Liver (tissue), 9 donors: ENCODE data around the gene PYDC2. TPM values are rescaled to one million over a fixed set of nuclear protein-coding genes. Genes with fewer than 3 reads are reported as not detected.

Source experiments
- DNase-seq: peaks from one replicate; pipeline ENCODE4 v3.0.0-alpha.2; 2017; ENCODE audit warnings: low spot score
- H3K27ac ChIP-seq, 2 donors: one replicate each; pipeline ENCODE4 v1.7.0; 2013; ENCODE audit warnings: inconsistent platforms in 2 of 2, low read length in 2 of 2, control low read depth in 1 of 2, low read depth in 1 of 2, mild to moderate bottlenecking in 1 of 2
- H3K27me3 ChIP-seq, 4 donors: one replicate each; pipeline versions ENCODE4 v1.6.1 to v1.7.0; 2013; ENCODE audit warnings: low read length in 3 of 4, inconsistent platforms in 1 of 4, mild to moderate bottlenecking in 1 of 4, moderate library complexity in 1 of 4; ENCODE audit not compliant: control insufficient read depth in 4 of 4, insufficient read depth in 4 of 4
- H3K36me3 ChIP-seq, 4 donors: one replicate each; pipeline versions ENCODE4 v1.6.1 to v1.7.0; 2013; ENCODE audit warnings: low read length in 3 of 4, mild to moderate bottlenecking in 3 of 4, low read depth in 1 of 4, moderate library complexity in 1 of 4; ENCODE audit not compliant: control insufficient read depth in 4 of 4, insufficient read depth in 3 of 4
- H3K4me1 ChIP-seq, 4 donors: one replicate each; pipeline versions ENCODE4 v1.6.1 to v1.7.0; 2013; ENCODE audit warnings: low read length in 3 of 4, mild to moderate bottlenecking in 3 of 4, moderate library complexity in 1 of 4; ENCODE audit not compliant: control insufficient read depth in 4 of 4, insufficient read depth in 4 of 4
- H3K4me3 ChIP-seq, 3 donors: one replicate each; pipeline versions ENCODE4 v1.6.1 to v1.7.0; 2013; ENCODE audit warnings: low read length in 3 of 3, control low read depth in 1 of 3, low read depth in 1 of 3, mild to moderate bottlenecking in 1 of 3
- H3K9ac ChIP-seq, 2 donors: one replicate each; pipeline ENCODE4 v1.7.0; 2013; ENCODE audit warnings: low read length in 2 of 2, mild to moderate bottlenecking in 2 of 2, moderate library complexity in 2 of 2, control low read depth in 1 of 2, low read depth in 1 of 2
- H3K9me3 ChIP-seq, 4 donors: one replicate each; pipeline versions ENCODE4 v1.6.1 to v1.7.0; 2013; ENCODE audit warnings: low read length in 3 of 4; ENCODE audit not compliant: control insufficient read depth in 4 of 4
- ATF3 ChIP-seq: IDR thresholded peaks from 2 replicates; pipeline ENCODE4 v1.6.1; 2016; ENCODE audit warnings: antibody characterized with exemption
- EGR1 ChIP-seq, 2 donors: IDR thresholded peaks; 2 replicates each; pipeline ENCODE4 v1.6.1; 2016 to 2018; ENCODE audit warnings: antibody characterized with exemption in 2 of 2, low read depth in 2 of 2
- FOXA1 ChIP-seq: IDR thresholded peaks from 2 replicates; pipeline ENCODE4 v1.6.1; 2016; ENCODE audit warnings: antibody characterized with exemption
- FOXA2 ChIP-seq: IDR thresholded peaks from 2 replicates; pipeline ENCODE4 v1.6.1; 2016; ENCODE audit warnings: antibody characterized with exemption
- GABPA ChIP-seq, 2 donors: IDR thresholded peaks in 1 of 2; conservative IDR thresholded peaks in 1 of 2; 2 replicates each; pipeline ENCODE4 v1.6.1; 2016; ENCODE audit warnings: antibody characterized with exemption in 2 of 2, mild to moderate bottlenecking in 1 of 2, moderate library complexity in 1 of 2
- HNF4A ChIP-seq, 2 donors: conservative IDR thresholded peaks; 2 replicates each; pipeline ENCODE4 v1.6.1; 2016; ENCODE audit warnings: antibody characterized with exemption in 2 of 2, mild to moderate bottlenecking in 2 of 2
- HNF4G ChIP-seq: IDR thresholded peaks from 2 replicates; pipeline ENCODE4 v1.6.1; 2016; ENCODE audit warnings: antibody characterized with exemption
- JUND ChIP-seq, 2 donors: IDR thresholded peaks; 2 replicates each; pipeline ENCODE4 v1.6.1; 2016; ENCODE audit warnings: antibody characterized with exemption in 2 of 2
- NR2F2 ChIP-seq: IDR thresholded peaks from 2 replicates; pipeline ENCODE4 v1.6.1; 2016; ENCODE audit warnings: antibody characterized with exemption
- REST ChIP-seq: IDR thresholded peaks from 2 replicates; pipeline ENCODE4 v1.6.1; 2016; ENCODE audit warnings: antibody characterized with exemption, mild to moderate bottlenecking
- RXRA ChIP-seq, 2 donors: IDR thresholded peaks; 2 replicates each; pipeline ENCODE4 v1.6.1; 2017 to 2018; ENCODE audit warnings: antibody characterized with exemption in 2 of 2, mild to moderate bottlenecking in 1 of 2
- SP1 ChIP-seq: IDR thresholded peaks from 2 replicates; pipeline ENCODE4 v1.6.1; 2018; ENCODE audit warnings: antibody characterized with exemption, mild to moderate bottlenecking
- TAF1 ChIP-seq: conservative IDR thresholded peaks from 2 replicates; pipeline ENCODE4 v1.6.1; 2016; ENCODE audit warnings: antibody characterized with exemption, mild to moderate bottlenecking
- YY1 ChIP-seq: IDR thresholded peaks from 2 replicates; pipeline ENCODE4 v1.6.1; 2016; ENCODE audit warnings: antibody characterized with exemption, mild to moderate bottlenecking
- WGBS: extraction: QIAGEN DNeasy Blood & Tissue Kit; methylation state at CpG from one replicate; pipeline ENCODE4 v1.1.7; 2013; 5-methylcytosine and 5-hydroxymethylcytosine counted together
- polyA plus RNA-seq, 2 donors: library from polyadenylated mRNA; stranded (reverse) in 1 of 2; unstranded in 1 of 2; fragments of 200-250 nt in 1 of 2; fragments of >200 nt in 1 of 2; fragmentation: Nextera tagmentation in 1 of 2; extraction: Ambion mirVana in 1 of 2; gene quantifications; one replicate each; pipeline versions ENCODE4 v1.2.1 to v1.2.3, GENCODE V29; 2013 to 2015
- total RNA-seq, 2 donors: library from RNA; depleted of rRNA; stranded (reverse); fragments of >200 nt; gene quantifications; one replicate each; pipeline ENCODE4 v1.2.3, GENCODE V29; 2014
- TF ChIP-seq, protein P1 (sequence below): IDR thresholded peaks from 2 replicates; pipeline ENCODE4 v1.6.1; 2016; ENCODE audit warnings: antibody characterized with exemption
- TF ChIP-seq, protein P2 (sequence below): IDR thresholded peaks from 2 replicates; pipeline ENCODE4 v1.6.1; 2016; ENCODE audit warnings: antibody characterized with exemption
- donor health status: healthy.
- donor health status: healthy.
- donor health status: healthy.
- donor health status: healthy.
- donor health status: healthy.

PYDC2 gene
- total and polyA plus RNA-seq, 4 donors, result not detected

- 89% methylated on average over 3 of the region's 3 CpGs for WGBS
- no peaks in the 10 kb centered on the region for H3K27me3 ChIP-seq
- H3K4me1 ChIP-seq, result peaks cover 0 to 4% (median 0%) of the 10 kb centered on the region in 4 donors
- H3K4me3 ChIP-seq, result no peak overlapping the region
- H3K27ac ChIP-seq, result no peak overlapping the region
- H3K9me3 ChIP-seq, result no peaks in the 10 kb centered on the region
- H3K36me3 ChIP-seq, result no peaks in the 10 kb centered on the region
- TF ChIP-seq GABPA (IDR thresholded peaks at IDR 0.05 in 1 of 2, conservative IDR thresholded peaks at IDR 0.05 in 1 of 2) (no peak), ATF3 (no peak), YY1 (no peak), FOXA1 (no peak), HNF4G (no peak)
- TF ChIP-seq, protein P1, sequence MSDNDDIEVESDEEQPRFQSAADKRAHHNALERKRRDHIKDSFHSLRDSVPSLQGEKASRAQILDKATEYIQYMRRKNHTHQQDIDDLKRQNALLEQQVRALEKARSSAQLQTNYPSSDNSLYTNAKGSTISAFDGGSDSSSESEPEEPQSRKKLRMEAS, result no peak
- no peak for DNase-seq
- no peak overlapping the region for H3K9ac ChIP-seq
Observed at GRCh38 chr3:191424881-191425280, 36.1 kb upstream of the PYDC2 start.

GRCh38 chr3:191425322-191425734 is 35.6 kb upstream of the PYDC2 start:
- Histone ChIP-seq H3K36me3 (no peaks in the 10 kb centered on the region), H3K9me3 (no peaks in the 10 kb centered on the region), H3K9ac (no peak overlapping the region), H3K4me3 (no peak overlapping the region), H3K4me1 (peaks cover 0 to 8% (median under 1%) of the 10 kb centered on the region in 4 donors), H3K27ac (no peak overlapping the region), H3K27me3 (no peaks in the 10 kb centered on the region)
- DNase-seq, result no peak
- TF ChIP-seq HNF4A (conservative IDR thresholded peaks at IDR 0.05) (no peak), ATF3 (no peak)
- 93% methylated on average over 11 of the region's 11 CpGs for WGBS

- TF ChIP-seq, protein P2, sequence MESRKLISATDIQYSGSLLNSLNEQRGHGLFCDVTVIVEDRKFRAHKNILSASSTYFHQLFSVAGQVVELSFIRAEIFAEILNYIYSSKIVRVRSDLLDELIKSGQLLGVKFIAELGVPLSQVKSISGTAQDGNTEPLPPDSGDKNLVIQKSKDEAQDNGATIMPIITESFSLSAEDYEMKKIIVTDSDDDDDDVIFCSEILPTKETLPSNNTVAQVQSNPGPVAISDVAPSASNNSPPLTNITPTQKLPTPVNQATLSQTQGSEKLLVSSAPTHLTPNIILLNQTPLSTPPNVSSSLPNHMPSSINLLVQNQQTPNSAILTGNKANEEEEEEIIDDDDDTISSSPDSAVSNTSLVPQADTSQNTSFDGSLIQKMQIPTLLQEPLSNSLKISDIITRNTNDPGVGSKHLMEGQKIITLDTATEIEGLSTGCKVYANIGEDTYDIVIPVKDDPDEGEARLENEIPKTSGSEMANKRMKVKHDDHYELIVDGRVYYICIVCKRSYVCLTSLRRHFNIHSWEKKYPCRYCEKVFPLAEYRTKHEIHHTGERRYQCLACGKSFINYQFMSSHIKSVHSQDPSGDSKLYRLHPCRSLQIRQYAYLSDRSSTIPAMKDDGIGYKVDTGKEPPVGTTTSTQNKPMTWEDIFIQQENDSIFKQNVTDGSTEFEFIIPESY, result no peak
- TF ChIP-seq RXRA (IDR thresholded peaks at IDR 0.05), result no peak
- TF ChIP-seq REST, result no peak
- no peak for TF ChIP-seq JUND (IDR thresholded peaks at IDR 0.05)
- no peak for TF ChIP-seq TAF1
- no peak for TF ChIP-seq NR2F2
- no peak for TF ChIP-seq HNF4G
- no peak for TF ChIP-seq EGR1 (IDR thresholded peaks at IDR 0.05; ENCODE audit: low read depth in 2 of 2)
- no peak for TF ChIP-seq HNF4A (conservative IDR thresholded peaks at IDR 0.05)
- TF ChIP-seq SP1, result no peak
- TF ChIP-seq ATF3, result no peak
- TF ChIP-seq FOXA2, result no peak
- TF ChIP-seq FOXA1, result no peak
- TF ChIP-seq GABPA (IDR thresholded peaks at IDR 0.05 in 1 of 2, conservative IDR thresholded peaks at IDR 0.05 in 1 of 2), result no peak
- H3K9me3 ChIP-seq, result no peaks in the 10 kb centered on the region
- H3K27me3 ChIP-seq, result no peaks in the 10 kb centered on the region
- no peak overlapping the region for H3K9ac ChIP-seq
- WGBS, result 83% methylated on average over 1 of the region's 1 CpG
- no peaks in the 10 kb centered on the region for H3K36me3 ChIP-seq
- no peak overlapping the region for H3K4me3 ChIP-seq
- no peak overlapping the region for H3K27ac ChIP-seq
- H3K4me1 ChIP-seq, result peaks cover 0 to 18% (median 11%) of the 10 kb centered on the region in 4 donors
- no peak for DNase-seq
Observed at GRCh38 chr3:191426311-191426710, 34.7 kb upstream of the PYDC2 start.
